Neuronal stem cell (in vitro differentiated cells): ENCODE results near the gene DNAJC6.

ENCODE experiments used
- DNase-seq: peaks from one replicate; pipeline ENCODE4 v3.0.0-alpha.2; 2013; ENCODE audit warnings: low spot score
- H2AFZ ChIP-seq: one replicate; pipeline ENCODE4 v1.6.1; 2013; ENCODE audit warnings: mild to moderate bottlenecking, low read length, inconsistent platforms
- H2AK5ac ChIP-seq: 2 replicates; pipeline ENCODE4 v1.6.1; 2013; ENCODE audit warnings: low read depth, mild to moderate bottlenecking, inconsistent platforms, low read length, moderate library complexity, mixed read lengths
- H2BK120ac ChIP-seq: 2 replicates; pipeline ENCODE4 v1.6.1; 2013; ENCODE audit warnings: low read depth, mild to moderate bottlenecking, inconsistent platforms, low read length, moderate library complexity, mixed read lengths
- H2BK12ac ChIP-seq: one replicate; pipeline ENCODE4 v1.6.1; 2013; ENCODE audit warnings: low read length, inconsistent platforms
- H2BK15ac ChIP-seq: 2 replicates; pipeline ENCODE4 v1.6.1; 2013; ENCODE audit warnings: mild to moderate bottlenecking, low read length, inconsistent platforms, mixed read lengths
- H2BK5ac ChIP-seq: one replicate; pipeline ENCODE4 v1.6.1; 2013; ENCODE audit warnings: inconsistent platforms, mild to moderate bottlenecking, low read length, moderate library complexity
- H3K14ac ChIP-seq: one replicate; pipeline ENCODE4 v1.6.1; 2013; ENCODE audit warnings: low read length, inconsistent platforms
- H3K18ac ChIP-seq: 2 replicates; pipeline ENCODE4 v1.6.1; 2013; ENCODE audit warnings: low read length, inconsistent platforms
- H3K23ac ChIP-seq: 2 replicates; pipeline ENCODE4 v1.6.1; 2013; ENCODE audit warnings: low read depth, mild to moderate bottlenecking, mixed read lengths, low read length, inconsistent platforms; ENCODE audit not compliant: poor library complexity
- H3K27ac ChIP-seq: replicated peaks from 3 replicates; pipeline ENCODE4 v1.5.1; 2013; ENCODE audit warnings: low read length, inconsistent platforms
- H3K27me3 ChIP-seq, 3 experiments: 2 replicates each; pipeline ENCODE4 v1.6.1; 2013; ENCODE audit warnings: low read length in 3 of 3, mild to moderate bottlenecking in 2 of 3, inconsistent platforms in 1 of 3, low read depth in 1 of 3, mixed read lengths in 1 of 3, moderate library complexity in 1 of 3; ENCODE audit not compliant: control insufficient read depth in 3 of 3, insufficient read depth in 3 of 3
- H3K36me3 ChIP-seq, 2 donors: replicated peaks in 1 of 2; 2 replicates each; pipeline ENCODE4 v1.6.1; 2013; ENCODE audit warnings: low read length in 2 of 2; ENCODE audit not compliant: control insufficient read depth in 2 of 2, insufficient read depth in 2 of 2
- H3K4ac ChIP-seq: 2 replicates; pipeline ENCODE4 v1.6.1; 2013; ENCODE audit warnings: inconsistent platforms, mild to moderate bottlenecking, low read length, moderate library complexity
- H3K4me1 ChIP-seq, 2 donors: 1 replicate in 1 of 2; 2 replicates in 1 of 2; pipeline ENCODE4 v1.6.1; 2013; ENCODE audit warnings: low read length in 2 of 2, low read depth in 1 of 2; ENCODE audit not compliant: control insufficient read depth in 2 of 2, insufficient read depth in 1 of 2
- H3K4me2 ChIP-seq: one replicate; pipeline ENCODE4 v1.6.1; 2013; ENCODE audit warnings: mild to moderate bottlenecking, low read length, inconsistent platforms; ENCODE audit not compliant: insufficient read depth, poor library complexity, severe bottlenecking
- H3K4me3 ChIP-seq, 2 donors: 2 replicates each; pipeline ENCODE4 v1.5.1; 2013; ENCODE audit warnings: low read length in 2 of 2, mild to moderate bottlenecking in 2 of 2, inconsistent platforms in 1 of 2, moderate library complexity in 1 of 2
- H3K79me1 ChIP-seq: one replicate; pipeline ENCODE4 v1.6.1; 2013; ENCODE audit warnings: low read depth, mild to moderate bottlenecking, inconsistent platforms, low read length, moderate library complexity
- H3K9ac ChIP-seq: one replicate; pipeline ENCODE4 v1.6.1; 2013; ENCODE audit warnings: mild to moderate bottlenecking, low read depth, low read length, inconsistent platforms; ENCODE audit not compliant: poor library complexity
- H3K9me3 ChIP-seq, 2 donors: replicated peaks in 1 of 2; 2 replicates each; pipeline versions ENCODE3 to v1.6.1; 2013; ENCODE audit warnings: low read length in 2 of 2, mild to moderate bottlenecking in 2 of 2, inconsistent platforms in 1 of 2, low read depth in 1 of 2, mixed read lengths in 1 of 2, moderate library complexity in 1 of 2; ENCODE audit not compliant: control insufficient read depth in 2 of 2, insufficient read depth in 1 of 2
- H4K8ac ChIP-seq: one replicate; pipeline ENCODE4 v1.6.1; 2013; ENCODE audit warnings: low read depth, mild to moderate bottlenecking, inconsistent platforms, low read length, moderate library complexity
- H4K91ac ChIP-seq: one replicate; pipeline ENCODE4 v1.6.1; 2013; ENCODE audit warnings: low read length, low read depth, mild to moderate bottlenecking, inconsistent platforms; ENCODE audit not compliant: poor library complexity
- whole genome bisulfite sequencing, 2 donors: extraction: QIAGEN DNeasy Blood & Tissue Kit; methylation state at CpG; one replicate each; pipeline ENCODE4 v1.1.7; 2013; ENCODE audit warnings: missing lambda C conversion rate in 2 of 2, mixed read lengths in 1 of 2; ENCODE audit not compliant: insufficient read length in 2 of 2, insufficient replicate concordance in 1 of 2; ENCODE audit errors: extremely low coverage in 2 of 2; 5-methylcytosine and 5-hydroxymethylcytosine counted together

DNAJC6 gene

DNA sequence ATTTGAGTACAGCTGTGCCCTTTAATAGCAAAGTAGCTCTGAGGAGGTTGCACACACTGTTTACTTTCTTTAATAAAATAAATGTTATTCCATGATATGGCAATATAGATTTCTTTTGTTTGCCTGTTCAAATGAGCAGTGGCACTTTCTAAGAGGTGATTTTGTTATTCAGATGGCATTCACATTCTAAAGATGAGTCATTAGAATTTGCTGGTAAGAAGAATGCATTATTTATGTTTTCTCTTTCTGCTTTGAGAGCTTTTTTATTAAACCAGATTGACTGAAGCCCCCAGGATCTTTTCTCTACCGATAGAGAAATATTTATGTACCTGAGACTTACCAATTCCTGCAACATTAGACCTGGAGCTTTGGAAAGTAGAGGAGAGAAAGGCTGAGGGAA, 100.0 kb downstream of the DNAJC6 start:
- Histone ChIP-seq H3K4ac (no peak overlapping the region), H3K79me1 (no peaks in the 10 kb centered on the region), H2BK12ac (no peak overlapping the region), H3K27ac (no peak overlapping the region), H3K9ac (no peak overlapping the region), H2BK15ac (no peak overlapping the region), H3K4me3 (no peak overlapping the region), H3K4me1 (no peaks in the 10 kb centered on the region), H3K23ac (no peak overlapping the region), H2BK120ac (no peak overlapping the region), H2BK5ac (no peak overlapping the region), H3K36me3 (peaks cover 0 to 2% of the 10 kb centered on the region in 2 donors), H4K91ac (no peak overlapping the region), H3K27me3 (peaks cover 0 to 8% (median 0%) of the 10 kb centered on the region in 3 experiments), H3K9me3 (no peaks in the 10 kb centered on the region), H4K8ac (no peak overlapping the region), H3K4me2 (no peak overlapping the region), H3K14ac (no peak overlapping the region), H2AK5ac (no peak overlapping the region), H3K18ac (no peak overlapping the region), H2AFZ (no peak overlapping the region)
- DNase-seq, result no peak
- no CpG with 5 or more reads among the region's 1 CpG for WGBS, 2 donors

DNA sequence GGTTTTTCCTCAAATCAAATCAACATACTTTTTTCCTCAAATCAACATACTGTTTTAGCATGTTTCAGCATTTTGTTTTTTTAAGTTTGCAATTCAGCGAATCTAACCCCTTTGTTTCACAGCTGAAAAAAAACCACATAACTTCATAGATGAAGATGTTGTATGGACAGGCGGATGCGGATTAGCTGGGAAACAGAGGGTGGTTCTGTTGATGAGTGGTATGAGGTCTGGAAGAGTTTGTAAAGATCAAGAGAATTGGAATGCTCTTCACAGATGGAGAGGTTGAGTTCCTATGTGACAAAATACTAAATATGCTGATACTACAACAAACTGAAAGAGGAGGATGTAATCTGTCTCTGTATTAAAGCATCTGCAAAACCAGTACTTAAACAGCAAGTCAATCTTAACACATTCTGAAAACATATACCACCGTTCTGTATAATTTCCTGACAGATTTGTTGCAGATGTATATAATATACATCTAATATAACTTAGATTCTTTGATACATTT, 100.5 kb downstream of the DNAJC6 start:
- H2BK15ac ChIP-seq, result no peak overlapping the region
- H3K18ac ChIP-seq, result no peak overlapping the region
- H4K8ac ChIP-seq, result no peak overlapping the region
- no peak overlapping the region for H2AK5ac ChIP-seq
- H2BK5ac ChIP-seq, result no peak overlapping the region
- no peak overlapping the region for H2BK120ac ChIP-seq
- no peak overlapping the region for H2AFZ ChIP-seq
- no peak overlapping the region for H4K91ac ChIP-seq
- H3K4me2 ChIP-seq, result no peak overlapping the region
- no peak overlapping the region for H3K9ac ChIP-seq
- no peak overlapping the region for H3K4ac ChIP-seq
- DNase-seq, result no peak
- H3K36me3 ChIP-seq, result peaks cover 0 to 2% of the 10 kb centered on the region in 2 donors
- H3K27me3 ChIP-seq, result peaks cover 0 to 11% (median 0%) of the 10 kb centered on the region in 3 experiments
- no peak overlapping the region for H3K4me3 ChIP-seq
- no peak overlapping the region for H3K14ac ChIP-seq
- no peaks in the 10 kb centered on the region for H3K9me3 ChIP-seq
- H3K79me1 ChIP-seq, result no peaks in the 10 kb centered on the region
- H3K27ac ChIP-seq, result no peak overlapping the region
- no CpG with 5 or more reads among the region's 4 CpGs for WGBS, 2 donors
- H3K4me1 ChIP-seq, result no peaks in the 10 kb centered on the region
- no peak overlapping the region for H3K23ac ChIP-seq
- H2BK12ac ChIP-seq, result no peak overlapping the region

DNA sequence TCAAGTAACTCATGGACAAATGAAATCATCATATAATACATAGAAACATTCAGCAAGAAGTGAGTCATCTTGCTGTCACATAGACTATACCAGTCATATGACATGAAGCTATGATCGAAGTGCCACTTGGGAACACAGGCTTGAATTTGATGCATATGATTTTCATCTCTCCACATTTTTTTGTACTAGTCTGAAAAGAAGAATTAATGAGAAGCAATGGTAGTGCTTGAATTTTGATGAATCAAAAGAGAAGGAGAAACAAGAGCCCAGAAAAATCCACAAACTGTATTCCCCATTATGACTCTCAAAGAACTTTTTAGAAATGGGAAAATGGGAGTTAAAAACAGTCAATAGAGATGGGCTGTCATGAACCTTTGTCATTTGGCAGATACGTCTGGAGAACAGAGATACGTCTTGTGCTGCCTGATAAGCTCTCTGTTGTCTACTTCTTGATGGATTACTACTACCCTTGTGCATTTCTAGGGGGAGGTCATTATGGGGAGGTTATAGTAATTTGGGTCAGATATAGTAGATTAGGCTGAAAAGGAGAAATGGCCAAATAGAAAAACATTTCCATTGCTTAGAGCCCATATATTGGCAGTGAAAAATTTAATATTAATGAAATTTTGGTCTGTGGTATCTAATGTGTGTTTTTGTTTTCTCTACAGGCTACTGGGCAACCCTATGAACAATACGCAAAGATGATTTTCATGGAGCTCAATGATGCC, 103.1 kb downstream of the DNAJC6 start:
- no peak overlapping the region for H3K4me2 ChIP-seq
- no CpG with 5 or more reads among the region's 4 CpGs for WGBS, 2 donors
- no peak overlapping the region for H3K9ac ChIP-seq

DNA sequence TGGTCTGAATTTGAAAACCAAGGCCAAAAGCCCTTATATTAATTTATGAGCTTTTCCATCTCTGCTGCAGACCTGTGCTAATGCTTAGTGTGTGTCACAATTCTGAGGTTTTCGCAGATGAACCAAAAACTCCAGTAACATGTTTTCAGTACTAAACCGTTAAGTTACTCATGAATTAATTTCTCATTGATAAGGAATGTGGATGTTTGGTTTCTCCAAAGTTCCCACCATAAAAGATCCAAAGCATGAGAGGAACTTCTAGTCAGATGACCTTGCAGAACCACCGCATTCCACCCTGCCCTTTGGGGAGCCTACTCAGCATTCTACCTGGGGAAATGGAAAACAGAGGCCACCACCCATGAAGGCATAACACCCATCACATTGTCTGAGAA, 103.6 kb downstream of the DNAJC6 start:
- H3K79me1 ChIP-seq, result no peaks in the 10 kb centered on the region
- no peak overlapping the region for H4K8ac ChIP-seq
- no peak overlapping the region for H2BK5ac ChIP-seq
- peaks cover 0 to 2% of the 10 kb centered on the region in 2 donors for H3K36me3 ChIP-seq
- H3K4ac ChIP-seq, result no peak overlapping the region
- H3K27me3 ChIP-seq, result peaks cover 0 to 26% (median 0%) of the 10 kb centered on the region in 3 experiments
- no CpG with 5 or more reads among the region's 3 CpGs for WGBS, 2 donors
- H3K4me3 ChIP-seq, result no peak overlapping the region
- H2BK120ac ChIP-seq, result no peak overlapping the region
- no peak overlapping the region for H2AFZ ChIP-seq
- H3K9me3 ChIP-seq, result no peaks in the 10 kb centered on the region
- no peak for DNase-seq
- H3K27ac ChIP-seq, result no peak overlapping the region
- no peak overlapping the region for H3K4me2 ChIP-seq
- no peak overlapping the region for H2AK5ac ChIP-seq
- no peak overlapping the region for H3K9ac ChIP-seq
- H2BK12ac ChIP-seq, result no peak overlapping the region
- no peak overlapping the region for H3K14ac ChIP-seq
- H3K18ac ChIP-seq, result no peak overlapping the region
- H4K91ac ChIP-seq, result no peak overlapping the region
- no peak overlapping the region for H2BK15ac ChIP-seq
- H3K4me1 ChIP-seq, result no peaks in the 10 kb centered on the region
- no peak overlapping the region for H3K23ac ChIP-seq

More for the DNA sequence above, 103.1 kb downstream of the DNAJC6 start:
- Histone ChIP-seq H4K91ac (no peak overlapping the region), H3K18ac (no peak overlapping the region), H3K9me3 (no peaks in the 10 kb centered on the region), H3K4me3 (no peak overlapping the region), H2BK15ac (no peak overlapping the region), H2AFZ (no peak overlapping the region), H3K4me1 (no peaks in the 10 kb centered on the region), H3K23ac (no peak overlapping the region), H3K4ac (no peak overlapping the region), H3K14ac (no peak overlapping the region), H2AK5ac (no peak overlapping the region), H3K27me3 (peaks cover 0 to 21% (median 0%) of the 10 kb centered on the region in 3 experiments), H3K27ac (no peak overlapping the region), H2BK120ac (no peak overlapping the region), H3K36me3 (peaks cover 0 to 2% of the 10 kb centered on the region in 2 donors), H4K8ac (no peak overlapping the region), H2BK12ac (no peak overlapping the region), H2BK5ac (no peak overlapping the region), H3K79me1 (no peaks in the 10 kb centered on the region)
- DNase-seq, result no peak
